SKM-1 treated with dmso at 0.1 percent for 144 hours (cell line): Measurements from ENCODE around the gene LGR4.
"Not testable (repeated sequence)": the region's sequence is repeated elsewhere in the genome, so short reads cannot be mapped to it uniquely, and the experiment has no call there.

Experiments
- DNase-seq: peaks from one replicate; lab custom pipeline; 2025; ENCODE audit not compliant: unreplicated experiment; lab: John Stamatoyannopoulos, UW

Gene LGR4

GRCh38 chr11:27472398-27473016 is at the start of gene LGR4:
Gene LGR4, minus strand, starts transcription at chr11:27472790. Its CDS starts 488 bp downstream, at chr11:27472302.
- peak; percentile 89 for DNase-seq

- no peak for DNase-seq
Observed at GRCh38 chr11:27520226-27520625, 47.6 kb upstream of the LGR4 start.

GRCh38 chr11:27518518-27518917 is 45.9 kb upstream of the LGR4 start:
- no peak for DNase-seq

GRCh38 chr11:27517490-27517889 is 44.9 kb upstream of the LGR4 start:
- DNase-seq, result not testable (repeated sequence)

GRCh38 chr11:27514558-27514957 is 42.0 kb upstream of the LGR4 start:
- no peak for DNase-seq

GRCh38 chr11:27514076-27514475 is 41.5 kb upstream of the LGR4 start:
- no peak for DNase-seq

GRCh38 chr11:27513389-27513788 is 40.8 kb upstream of the LGR4 start:
- DNase-seq, result no peak

GRCh38 chr11:27512238-27512637 is 39.6 kb upstream of the LGR4 start:
- no peak for DNase-seq

GRCh38 chr11:27509908-27510307 is 37.3 kb upstream of the LGR4 start:
- DNase-seq, result peak; percentile 22

GRCh38 chr11:27507557-27508322 is 35.1 kb upstream of the LGR4 start:
- peak; percentile 13 for DNase-seq

- DNase-seq, result peak; percentile 95
Observed at GRCh38 chr11:27506200-27507182, 33.9 kb upstream of the LGR4 start, which contains the start of gene LIN7C. Gene LIN7C, minus strand, starts transcription at chr11:27506769. Its CDS starts 17 bp downstream, at chr11:27506752.

GRCh38 chr11:27505781-27506180 is 33.2 kb upstream of the LGR4 start:
- DNase-seq, result no peak

- DNase-seq, result no peak
Observed at GRCh38 chr11:27504205-27504604, 31.6 kb upstream of the LGR4 start.

GRCh38 chr11:27501100-27501499 is 28.5 kb upstream of the LGR4 start:
- no peak for DNase-seq

GRCh38 chr11:27497911-27498310 is 25.3 kb upstream of the LGR4 start:
- DNase-seq, result no peak

GRCh38 chr11:27497284-27497866 is 24.8 kb upstream of the LGR4 start:
- DNase-seq, result peak; percentile 20

- no peak for DNase-seq
Observed at GRCh38 chr11:27496461-27496860, 23.9 kb upstream of the LGR4 start.

- no peak for DNase-seq
Observed at GRCh38 chr11:27495710-27496300, 23.2 kb upstream of the LGR4 start.

GRCh38 chr11:27489092-27489491 is 16.5 kb upstream of the LGR4 start:
- no peak for DNase-seq

- DNase-seq, result no peak
Observed at GRCh38 chr11:27487706-27488105, 15.1 kb upstream of the LGR4 start.
